ENCODE results near the gene SAPCD2.
"Not testable (repeated sequence)": the region's sequence is repeated elsewhere in the genome, so short reads cannot be mapped to it uniquely, and the experiment has no call there.

Gene SAPCD2

GRCh38 chr9:137046088-137046787, 24.1 kb downstream of the SAPCD2 start, which contains the start of gene NPDC1:
NPDC1 (minus strand) TSS chr9:137046177; CDS start chr9:137045989, 188 bp downstream.
- peak; percentile 79 for DNase-seq (ENCODE audit: low spot score)

- DNase-seq (ENCODE audit: low spot score) = peak; percentile 62
Measured at GRCh38 chr9:137045294-137046087, 24.9 kb downstream of the SAPCD2 start.

GRCh38 chr9:137044502-137045177, 25.7 kb downstream of the SAPCD2 start:
- DNase-seq (ENCODE audit: low spot score) = no peak

- DNase-seq (ENCODE audit: low spot score) = no peak
Measured at GRCh38 chr9:137044037-137044436, 26.3 kb downstream of the SAPCD2 start.

GRCh38 chr9:137042751-137043727, 27.3 kb downstream of the SAPCD2 start:
- DNase-seq (ENCODE audit: low spot score) = no peak

GRCh38 chr9:137041124-137041523, 29.2 kb downstream of the SAPCD2 start:
- DNase-seq (ENCODE audit: low spot score) = no peak

GRCh38 chr9:137040568-137040967, 29.8 kb downstream of the SAPCD2 start:
- DNase-seq (ENCODE audit: low spot score) = no peak

GRCh38 chr9:137039611-137040366, 30.6 kb downstream of the SAPCD2 start:
- DNase-seq (ENCODE audit: low spot score) = no peak

GRCh38 chr9:137038916-137039315, 31.4 kb downstream of the SAPCD2 start:
- no peak for DNase-seq (ENCODE audit: low spot score)

GRCh38 chr9:137037483-137037882, 32.9 kb downstream of the SAPCD2 start:
- no peak for DNase-seq (ENCODE audit: low spot score)

- no peak for DNase-seq (ENCODE audit: low spot score)
Measured at GRCh38 chr9:137037035-137037434, 33.3 kb downstream of the SAPCD2 start.

GRCh38 chr9:137035937-137036336, 34.4 kb downstream of the SAPCD2 start:
- DNase-seq (ENCODE audit: low spot score) = no peak

GRCh38 chr9:137035507-137035834, 34.9 kb downstream of the SAPCD2 start:
- DNase-seq (ENCODE audit: low spot score) = no peak

GRCh38 chr9:137034709-137035506, 35.4 kb downstream of the SAPCD2 start:
- peak; percentile 94 for DNase-seq (ENCODE audit: low spot score)

- no peak for DNase-seq (ENCODE audit: low spot score)
Measured at GRCh38 chr9:137034039-137034708, 36.2 kb downstream of the SAPCD2 start.

- DNase-seq (ENCODE audit: low spot score) = not testable (repeated sequence)
Measured at GRCh38 chr9:137033481-137033880, 36.9 kb downstream of the SAPCD2 start.

GRCh38 chr9:137032858-137033257, 37.5 kb downstream of the SAPCD2 start:
- DNase-seq (ENCODE audit: low spot score) = no peak

- no peak for DNase-seq (ENCODE audit: low spot score)
Measured at GRCh38 chr9:137031904-137032640, 38.3 kb downstream of the SAPCD2 start, which contains the start of gene FUT7. FUT7 (minus strand) TSS chr9:137032088; CDS start chr9:137031991, 97 bp downstream.
